HG03342 (cell line): Measurements from ENCODE around the gene SPOCK3.
"Not testable (repeated sequence)": the region's sequence is repeated elsewhere in the genome, so short reads cannot be mapped to it uniquely, and the experiment has no call there.

Experiments used
- ATAC-seq: cut with Tn5 transposase; IDR thresholded peaks from one replicate; pipeline ENCODE4 v1.9.1; 2021; ENCODE audit warnings: mild to moderate bottlenecking, moderate library complexity; ENCODE audit not compliant: unreplicated experiment

The SPOCK3 gene

GRCh38 chr4:166972071-166972470 is 262.2 kb downstream of the SPOCK3 start:
- ATAC-seq, result no peak

GRCh38 chr4:166968219-166968618 is 266.1 kb downstream of the SPOCK3 start:
- ATAC-seq, result not testable (repeated sequence)

GRCh38 chr4:166965562-166965961 is 268.7 kb downstream of the SPOCK3 start:
- no peak for ATAC-seq

- no peak for ATAC-seq
Observed at GRCh38 chr4:166957451-166957850, 276.8 kb downstream of the SPOCK3 start.

GRCh38 chr4:166956484-166956883 is 277.8 kb downstream of the SPOCK3 start:
- no peak for ATAC-seq

- ATAC-seq, result peak; percentile 73
Observed at GRCh38 chr4:166941629-166942028, 292.7 kb downstream of the SPOCK3 start.

GRCh38 chr4:166930464-166930863 is 303.8 kb downstream of the SPOCK3 start:
- ATAC-seq, result no peak

GRCh38 chr4:166924424-166924823 is 309.9 kb downstream of the SPOCK3 start:
- ATAC-seq, result no peak

- ATAC-seq, result no peak
Observed at GRCh38 chr4:166913926-166914325, 320.4 kb downstream of the SPOCK3 start.

GRCh38 chr4:166903408-166903807 is 330.9 kb downstream of the SPOCK3 start:
- no peak for ATAC-seq

GRCh38 chr4:166902941-166903340 is 331.4 kb downstream of the SPOCK3 start:
- no peak for ATAC-seq

- ATAC-seq, result peak; percentile 71
Observed at GRCh38 chr4:166896254-166896653, 338.0 kb downstream of the SPOCK3 start.

- ATAC-seq, result peak; percentile 16
Observed at GRCh38 chr4:166895771-166896170, 338.5 kb downstream of the SPOCK3 start.

- no peak for ATAC-seq
Observed at GRCh38 chr4:166887457-166887856, 346.8 kb downstream of the SPOCK3 start.

GRCh38 chr4:166886718-166887117 is 347.6 kb downstream of the SPOCK3 start:
- no peak for ATAC-seq

- no peak for ATAC-seq
Observed at GRCh38 chr4:166882221-166882620, 352.1 kb downstream of the SPOCK3 start.

GRCh38 chr4:166875821-166876220 is 358.5 kb downstream of the SPOCK3 start:
- ATAC-seq, result no peak

GRCh38 chr4:166862032-166862431 is 372.3 kb downstream of the SPOCK3 start:
- ATAC-seq, result no peak

- ATAC-seq, result not testable (repeated sequence)
Observed at GRCh38 chr4:166850398-166850797, 383.9 kb downstream of the SPOCK3 start.

- peak; percentile 52 for ATAC-seq
Observed at GRCh38 chr4:166846939-166847338, 387.4 kb downstream of the SPOCK3 start.

- ATAC-seq, result no peak
Observed at GRCh38 chr4:166842795-166843261, 391.5 kb downstream of the SPOCK3 start.

- ATAC-seq, result peak; percentile 81
Observed at GRCh38 chr4:166839615-166840251, 394.6 kb downstream of the SPOCK3 start.
